ENCODE measurements around the gene SYT2. TPM values are rescaled to one million over a fixed set of nuclear protein-coding genes. Genes with fewer than 3 reads are reported as not detected.
A peak's percentile ranks its signal among the peaks of the same experiment; 100 is the strongest.

SYT2 gene
- total and polyA plus RNA-seq, 2 of the 13 experiments (the other 11 are each of a cell fraction or from before 2014, with no cell fraction given): not detected

- TF ChIP-seq IRF9 (CRISPR knock-in tag; IDR thresholded peaks at IDR 0.05; ENCODE audit: borderline replicate concordance) (no peak), RFX1 (IDR thresholded peaks at IDR 0.05) (no peak), BCL6 (CRISPR knock-in tag; IDR thresholded peaks at IDR 0.05) (no peak), FOSL2 (CRISPR knock-in tag; IDR thresholded peaks at IDR 0.05) (peak; percentile 65), ZNF546 (CRISPR knock-in tag; conservative IDR thresholded peaks at IDR 0.05) (no peak), PHF20 (CRISPR knock-in tag; IDR thresholded peaks at IDR 0.05) (no peak), RXRB (CRISPR knock-in tag; IDR thresholded peaks at IDR 0.05; ENCODE audit: borderline replicate concordance) (peak; percentile 33; the same call in 1 of the 2 replicates), MED8 (CRISPR knock-in tag; IDR thresholded peaks at IDR 0.05; ENCODE audit: insufficient replicate concordance) (no peak), TARDBP (CRISPR knock-in tag; IDR thresholded peaks at IDR 0.05) (no peak), ZNF724P (CRISPR knock-in tag; IDR thresholded peaks at IDR 0.05; ENCODE audit: borderline replicate concordance) (no peak), ZNF335 (CRISPR knock-in tag; IDR thresholded peaks at IDR 0.05) (0 out of 2 replicates have a peak, but pooled peaks have one; percentile 29), KLF12 (CRISPR knock-in tag; IDR thresholded peaks at IDR 0.05; ENCODE audit: borderline replicate concordance) (no peak), NR2F2 (IDR thresholded peaks at IDR 0.05; ENCODE audit: borderline replicate concordance, low read depth) (no peak), POLR2AphosphoS2 (IDR thresholded peaks at IDR 0.05; ENCODE audit: low read depth, low read length) (no peak), JARID2 (CRISPR knock-in tag; IDR thresholded peaks at IDR 0.05; ENCODE audit: insufficient replicate concordance) (no peak), MBNL3 (CRISPR knock-in tag; conservative IDR thresholded peaks at IDR 0.05) (no peak), RFX5 (IDR thresholded peaks at IDR 0.05; ENCODE audit: low read depth, low read length) (no peak), ZNF781 (CRISPR knock-in tag; IDR thresholded peaks at IDR 0.05; ENCODE audit: borderline replicate concordance, not compliant biosample characterization) (no peak), RAD51 (IDR thresholded peaks at IDR 0.05; ENCODE audit: borderline replicate concordance) (no peak), RXRA (CRISPR knock-in tag; IDR thresholded peaks at IDR 0.05) (peak; percentile 28; the same call in 1 of the 2 replicates), MIXL1 (CRISPR knock-in tag; IDR thresholded peaks at IDR 0.05) (no peak), XBP1 (CRISPR knock-in tag; IDR thresholded peaks at IDR 0.05) (no peak), TFAP4 (IDR thresholded peaks at IDR 0.05; ENCODE audit: borderline replicate concordance, low read depth) (0 out of 2 replicates have a peak, but pooled peaks have one; percentile 15), ELF3 (CRISPR knock-in tag; IDR thresholded peaks at IDR 0.05) (peak; percentile 57; the same call in 1 of the 2 replicates), JUN (CRISPR knock-in tag; IDR thresholded peaks at IDR 0.05) (peak; percentile 97)
- TF ChIP-seq, protein P1, sequence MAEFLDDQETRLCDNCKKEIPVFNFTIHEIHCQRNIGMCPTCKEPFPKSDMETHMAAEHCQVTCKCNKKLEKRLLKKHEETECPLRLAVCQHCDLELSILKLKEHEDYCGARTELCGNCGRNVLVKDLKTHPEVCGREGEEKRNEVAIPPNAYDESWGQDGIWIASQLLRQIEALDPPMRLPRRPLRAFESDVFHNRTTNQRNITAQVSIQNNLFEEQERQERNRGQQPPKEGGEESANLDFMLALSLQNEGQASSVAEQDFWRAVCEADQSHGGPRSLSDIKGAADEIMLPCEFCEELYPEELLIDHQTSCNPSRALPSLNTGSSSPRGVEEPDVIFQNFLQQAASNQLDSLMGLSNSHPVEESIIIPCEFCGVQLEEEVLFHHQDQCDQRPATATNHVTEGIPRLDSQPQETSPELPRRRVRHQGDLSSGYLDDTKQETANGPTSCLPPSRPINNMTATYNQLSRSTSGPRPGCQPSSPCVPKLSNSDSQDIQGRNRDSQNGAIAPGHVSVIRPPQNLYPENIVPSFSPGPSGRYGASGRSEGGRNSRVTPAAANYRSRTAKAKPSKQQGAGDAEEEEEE (CRISPR knock-in tag; IDR thresholded peaks at IDR 0.05; ENCODE audit: borderline replicate concordance): no peak
- TF ChIP-seq, protein P2, sequence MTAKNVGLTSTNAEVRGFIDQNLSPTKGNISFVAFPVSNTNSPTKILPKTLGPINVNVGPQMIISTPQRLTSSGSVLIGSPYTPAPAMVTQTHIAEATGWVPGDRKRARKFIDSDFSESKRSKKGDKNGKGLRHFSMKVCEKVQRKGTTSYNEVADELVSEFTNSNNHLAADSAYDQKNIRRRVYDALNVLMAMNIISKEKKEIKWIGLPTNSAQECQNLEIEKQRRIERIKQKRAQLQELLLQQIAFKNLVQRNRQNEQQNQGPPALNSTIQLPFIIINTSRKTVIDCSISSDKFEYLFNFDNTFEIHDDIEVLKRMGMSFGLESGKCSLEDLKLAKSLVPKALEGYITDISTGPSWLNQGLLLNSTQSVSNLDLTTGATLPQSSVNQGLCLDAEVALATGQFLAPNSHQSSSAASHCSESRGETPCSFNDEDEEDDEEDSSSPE (CRISPR knock-in tag; IDR thresholded peaks at IDR 0.05): no peak
- TF ChIP-seq, protein P3, sequence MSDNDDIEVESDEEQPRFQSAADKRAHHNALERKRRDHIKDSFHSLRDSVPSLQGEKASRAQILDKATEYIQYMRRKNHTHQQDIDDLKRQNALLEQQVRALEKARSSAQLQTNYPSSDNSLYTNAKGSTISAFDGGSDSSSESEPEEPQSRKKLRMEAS (IDR thresholded peaks at IDR 0.05): no peak
Observed at GRCh38 chr1:202589190-202589930, 120.9 kb downstream of the SYT2 start (continued).
